ENCODE measurements around the gene LRP8.
"Not testable (repeated sequence)": the region's sequence is repeated elsewhere in the genome, so short reads cannot be mapped to it uniquely, and the experiment has no call there.

LRP8 gene

GRCh38 chr1:53285969-53286760 is 41.7 kb downstream of the LRP8 start:
- H3K4me3 ChIP-seq (ENCODE audit: low read depth, low read length): no peak overlapping the region
- no peak for TF ChIP-seq CTCF (conservative IDR thresholded peaks at IDR 0.05; ENCODE audit: low read depth, low read length)
- DNase-seq (ENCODE audit: low read depth): no peak

DNA sequence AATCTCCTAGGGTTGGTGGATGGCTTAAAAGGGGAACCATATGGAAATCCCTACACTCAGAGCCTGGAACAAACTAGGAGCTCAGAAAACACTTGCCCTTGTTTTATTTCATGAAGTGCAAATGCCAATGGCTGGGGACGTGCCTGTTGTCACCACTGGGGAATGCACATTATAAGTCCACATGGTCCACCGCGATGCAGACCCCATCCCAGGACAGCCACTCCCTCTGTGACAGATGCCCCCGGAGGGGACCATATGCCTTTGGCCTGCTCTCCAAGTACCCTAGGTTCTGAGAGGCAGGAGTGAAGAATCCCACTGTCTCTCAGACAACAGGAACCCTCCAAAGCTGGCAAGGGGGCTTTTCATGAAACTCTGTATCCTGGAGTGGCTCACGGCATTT is 42.3 kb downstream of the LRP8 start:
- no peak for TF ChIP-seq CTCF (conservative IDR thresholded peaks at IDR 0.05; ENCODE audit: low read depth, low read length)
- no peak overlapping the region for H3K4me3 ChIP-seq (ENCODE audit: low read depth, low read length)
- no peak for DNase-seq (ENCODE audit: low read depth)

- DNase-seq (ENCODE audit: low read depth): no peak
- TF ChIP-seq CTCF (conservative IDR thresholded peaks at IDR 0.05; ENCODE audit: low read depth, low read length): no peak
- no peak overlapping the region for H3K4me3 ChIP-seq (ENCODE audit: low read depth, low read length)
Measured at GRCh38 chr1:53284224-53285020, 43.4 kb downstream of the LRP8 start.

GRCh38 chr1:53283156-53283555 is 44.7 kb downstream of the LRP8 start:
- not testable (repeated sequence) for DNase-seq (ENCODE audit: low read depth); H3K4me3 ChIP-seq (ENCODE audit: low read depth, low read length)

GRCh38 chr1:53281133-53281532 is 46.7 kb downstream of the LRP8 start:
- TF ChIP-seq CTCF (conservative IDR thresholded peaks at IDR 0.05; ENCODE audit: low read depth, low read length): no peak
- H3K4me3 ChIP-seq (ENCODE audit: low read depth, low read length): no peak overlapping the region
- DNase-seq (ENCODE audit: low read depth): no peak

GRCh38 chr1:53280496-53280895 is 47.4 kb downstream of the LRP8 start:
- TF ChIP-seq CTCF (conservative IDR thresholded peaks at IDR 0.05; ENCODE audit: low read depth, low read length): no peak
- H3K4me3 ChIP-seq (ENCODE audit: low read depth, low read length): no peak overlapping the region
- DNase-seq (ENCODE audit: low read depth): no peak

DNA sequence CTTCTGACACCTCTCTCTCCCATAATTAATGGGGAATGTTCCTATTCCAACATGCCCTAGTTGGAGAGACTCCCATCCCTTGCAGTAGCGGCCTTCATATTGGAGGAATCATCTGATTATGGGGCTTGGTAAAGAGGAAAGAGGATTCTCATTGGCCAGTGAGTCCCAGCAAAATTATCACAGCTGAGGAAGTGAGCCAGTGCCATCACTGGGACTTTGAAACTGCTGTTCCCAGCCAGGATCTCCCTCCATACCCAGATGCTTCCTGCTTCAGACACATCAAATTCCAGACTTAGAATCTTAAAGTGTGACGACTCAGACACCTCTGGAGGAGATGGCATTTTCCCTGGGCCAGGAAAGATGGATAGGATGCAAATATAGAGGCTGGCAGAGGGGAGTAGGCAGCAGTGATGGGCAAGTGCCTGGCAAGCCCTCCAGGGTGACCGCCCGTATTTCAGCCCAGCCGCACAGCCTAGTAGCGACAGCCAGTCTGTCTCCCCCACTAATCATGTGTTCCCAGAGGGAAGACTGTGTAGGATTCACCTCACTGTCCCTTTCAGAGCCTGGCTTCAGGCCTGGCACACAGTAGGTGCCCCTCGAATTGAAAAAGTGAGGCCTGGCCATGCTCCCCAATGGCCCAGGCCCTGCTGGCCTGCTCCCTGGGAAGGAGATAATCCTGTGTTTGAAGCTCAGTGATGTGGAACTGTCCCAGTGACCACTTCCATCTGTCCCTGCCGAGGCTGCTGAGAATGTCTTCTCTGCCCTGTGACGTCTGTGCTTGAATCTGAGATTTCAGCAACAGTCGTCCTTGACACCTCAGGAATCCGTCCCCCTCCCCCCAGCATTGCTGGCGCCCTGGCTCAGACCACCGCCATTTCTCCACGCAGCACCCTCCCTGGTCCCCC is 48.3 kb downstream of the LRP8 start:
- DNase-seq (ENCODE audit: low read depth): no peak
- no peak for TF ChIP-seq CTCF (conservative IDR thresholded peaks at IDR 0.05; ENCODE audit: low read depth, low read length)
- no peak overlapping the region for H3K4me3 ChIP-seq (ENCODE audit: low read depth, low read length)
